PFSK-1 (cell line): ENCODE results near the gene DNAAF1.

Experiments
- FOXP2 ChIP-seq: optimal IDR thresholded peaks from 2 replicates; pipeline ENCODE3; 2011; ENCODE audit warnings: borderline replicate concordance, control low read depth, inconsistent platforms; ENCODE audit not compliant: insufficient read depth; ENCODE audit errors: extremely low read length, extremely low read depth
- POLR2AphosphoS5 ChIP-seq: IDR thresholded peaks from 2 replicates; pipeline ENCODE4 v1.6.1; 2012; ENCODE audit warnings: low read depth, mild to moderate bottlenecking, control low read depth, low read length, moderate library complexity
- SIN3A ChIP-seq: IDR thresholded peaks from 2 replicates; pipeline ENCODE4 v1.6.1; 2012; ENCODE audit warnings: mild to moderate bottlenecking, low read length, moderate library complexity, borderline replicate concordance; ENCODE audit not compliant: insufficient read depth
- TAF1 ChIP-seq: IDR thresholded peaks from 2 replicates; pipeline ENCODE4 v1.6.1; 2012; ENCODE audit warnings: low read length, control low read depth, borderline replicate concordance; ENCODE audit not compliant: insufficient read depth
- TF ChIP-seq, protein P1 (sequence below), 2 experiments: IDR thresholded peaks; 2 replicates each; pipeline versions ENCODE4 v1.6.1 to v1.8.0; 2011 to 2012; ENCODE audit warnings: low read depth in 2 of 2, low read length in 2 of 2, control low read depth in 1 of 2, inconsistent platforms in 1 of 2, mild to moderate bottlenecking in 1 of 2, moderate library complexity in 1 of 2; ENCODE audit not compliant: insufficient read depth in 1 of 2

DNAAF1 gene

DNA sequence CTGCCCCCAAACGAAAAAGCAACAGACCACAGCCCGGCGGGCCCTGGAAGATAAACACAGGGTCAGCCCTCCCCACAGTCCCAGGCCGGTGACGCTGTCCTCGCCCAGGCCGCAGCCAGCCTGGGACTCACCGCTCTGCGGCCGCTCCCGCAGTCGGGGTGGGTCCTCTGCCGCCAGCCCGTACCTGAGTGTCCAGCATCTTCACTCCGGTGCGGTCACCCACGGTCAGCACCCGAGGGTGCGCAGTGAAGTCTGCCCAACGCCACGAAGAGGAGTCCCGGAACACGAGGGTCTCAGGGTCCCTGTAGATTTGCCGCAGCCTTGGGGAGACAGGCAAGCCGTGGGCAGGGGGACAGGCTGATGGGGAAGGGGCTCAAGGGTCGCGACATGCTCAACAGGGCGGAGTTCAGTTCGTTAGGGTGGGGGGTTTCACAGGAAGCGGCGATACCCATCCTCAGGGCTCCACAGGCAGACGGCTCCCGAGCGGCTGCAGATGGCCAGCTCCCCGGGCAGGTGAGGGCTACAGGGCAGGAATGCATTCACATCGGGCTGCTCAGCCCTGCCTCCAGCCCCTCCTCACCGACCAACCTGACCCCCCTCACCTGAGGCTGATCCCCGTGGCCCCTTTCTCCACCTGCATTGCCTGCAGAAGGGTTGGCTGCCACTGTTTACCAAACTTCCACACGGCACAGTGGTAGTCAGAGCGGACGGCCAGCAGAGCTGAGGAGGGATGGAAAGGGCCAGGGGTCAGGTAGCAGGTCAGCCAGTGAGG is 36.2 kb downstream of the DNAAF1 start:
- no peak for TF ChIP-seq SIN3A
- no peak for TF ChIP-seq TAF1
- no peak for TF ChIP-seq FOXP2
- TF ChIP-seq, protein P1, sequence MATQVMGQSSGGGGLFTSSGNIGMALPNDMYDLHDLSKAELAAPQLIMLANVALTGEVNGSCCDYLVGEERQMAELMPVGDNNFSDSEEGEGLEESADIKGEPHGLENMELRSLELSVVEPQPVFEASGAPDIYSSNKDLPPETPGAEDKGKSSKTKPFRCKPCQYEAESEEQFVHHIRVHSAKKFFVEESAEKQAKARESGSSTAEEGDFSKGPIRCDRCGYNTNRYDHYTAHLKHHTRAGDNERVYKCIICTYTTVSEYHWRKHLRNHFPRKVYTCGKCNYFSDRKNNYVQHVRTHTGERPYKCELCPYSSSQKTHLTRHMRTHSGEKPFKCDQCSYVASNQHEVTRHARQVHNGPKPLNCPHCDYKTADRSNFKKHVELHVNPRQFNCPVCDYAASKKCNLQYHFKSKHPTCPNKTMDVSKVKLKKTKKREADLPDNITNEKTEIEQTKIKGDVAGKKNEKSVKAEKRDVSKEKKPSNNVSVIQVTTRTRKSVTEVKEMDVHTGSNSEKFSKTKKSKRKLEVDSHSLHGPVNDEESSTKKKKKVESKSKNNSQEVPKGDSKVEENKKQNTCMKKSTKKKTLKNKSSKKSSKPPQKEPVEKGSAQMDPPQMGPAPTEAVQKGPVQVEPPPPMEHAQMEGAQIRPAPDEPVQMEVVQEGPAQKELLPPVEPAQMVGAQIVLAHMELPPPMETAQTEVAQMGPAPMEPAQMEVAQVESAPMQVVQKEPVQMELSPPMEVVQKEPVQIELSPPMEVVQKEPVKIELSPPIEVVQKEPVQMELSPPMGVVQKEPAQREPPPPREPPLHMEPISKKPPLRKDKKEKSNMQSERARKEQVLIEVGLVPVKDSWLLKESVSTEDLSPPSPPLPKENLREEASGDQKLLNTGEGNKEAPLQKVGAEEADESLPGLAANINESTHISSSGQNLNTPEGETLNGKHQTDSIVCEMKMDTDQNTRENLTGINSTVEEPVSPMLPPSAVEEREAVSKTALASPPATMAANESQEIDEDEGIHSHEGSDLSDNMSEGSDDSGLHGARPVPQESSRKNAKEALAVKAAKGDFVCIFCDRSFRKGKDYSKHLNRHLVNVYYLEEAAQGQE (IDR thresholded peaks at IDR 0.05; ENCODE audit: insufficient read depth in 1 of 2, low read depth in 2 of 2, low read length in 2 of 2), result no peak
- TF ChIP-seq POLR2AphosphoS5, result no peak

DNA sequence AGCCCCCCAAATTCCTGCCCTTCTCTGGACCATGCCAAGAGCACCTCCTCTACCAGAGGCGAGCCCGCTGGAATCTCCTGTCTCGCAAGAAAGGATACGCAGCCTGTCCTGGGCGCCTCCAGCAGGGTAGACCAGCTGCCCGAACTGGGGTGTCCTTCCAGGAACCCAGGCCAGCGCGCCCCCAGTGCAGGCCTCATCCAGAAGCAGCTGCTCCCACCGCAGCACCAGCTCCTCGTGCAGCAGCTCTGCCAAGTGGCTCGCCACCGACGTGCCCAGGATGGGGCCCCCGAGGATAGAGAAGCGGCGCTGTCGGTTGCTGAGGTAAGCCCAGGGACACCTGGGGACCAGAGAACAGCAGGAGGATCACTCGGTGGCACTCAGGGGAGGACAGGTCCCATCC is 37.0 kb downstream of the DNAAF1 start:
- TF ChIP-seq SIN3A (no peak), FOXP2 (no peak), POLR2AphosphoS5 (no peak), TAF1 (no peak)
- TF ChIP-seq, protein P1 (IDR thresholded peaks at IDR 0.05; ENCODE audit: insufficient read depth in 1 of 2, low read depth in 2 of 2, low read length in 2 of 2), result no peak

DNA sequence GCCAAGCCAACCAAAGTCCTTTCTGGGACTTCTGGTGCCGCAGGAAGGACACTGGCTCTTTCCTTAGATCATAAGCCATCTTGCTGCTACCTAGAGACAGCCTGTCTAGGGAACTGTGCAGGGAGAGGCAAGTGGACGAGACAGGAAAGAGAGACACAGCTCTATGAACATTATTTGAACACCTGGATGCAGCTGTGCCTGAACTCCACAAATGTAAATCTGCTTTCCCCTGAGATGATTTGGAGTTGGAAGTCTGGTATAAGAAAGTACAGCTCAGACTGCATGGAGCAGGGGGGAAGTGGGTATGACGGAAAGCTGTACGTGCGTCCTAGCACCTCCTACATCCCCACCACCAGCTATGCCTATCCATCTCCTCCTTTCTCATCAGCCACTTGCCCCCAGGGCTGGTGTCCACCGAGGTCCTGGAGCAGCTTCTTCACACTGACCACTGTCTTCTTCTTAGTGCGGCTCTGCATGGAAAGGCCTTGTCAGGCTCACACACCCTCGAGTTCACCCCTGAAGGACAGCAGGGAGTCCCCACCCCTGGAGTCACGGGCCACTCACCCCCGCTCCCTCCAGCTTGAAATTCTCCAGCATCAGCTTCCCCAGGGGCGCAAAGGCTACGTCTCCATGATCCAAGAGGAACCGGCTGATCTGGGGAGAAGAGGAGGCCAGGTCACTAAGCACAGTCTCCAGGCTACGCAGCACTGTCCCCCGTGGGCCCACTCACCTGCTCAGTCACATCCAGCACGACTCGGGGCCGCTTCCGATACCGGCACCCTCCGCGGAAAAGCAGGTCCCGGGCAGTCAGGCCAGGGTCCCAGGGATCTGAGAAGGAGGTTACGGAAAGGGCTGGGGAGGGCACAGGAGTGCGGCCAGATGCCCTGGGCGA is 37.8 kb downstream of the DNAAF1 start:
- TF ChIP-seq POLR2AphosphoS5 (no peak), TAF1 (no peak), SIN3A (no peak), FOXP2 (no peak)
- TF ChIP-seq, protein P1 (IDR thresholded peaks at IDR 0.05; ENCODE audit: insufficient read depth in 1 of 2, low read depth in 2 of 2, low read length in 2 of 2), result no peak

DNA sequence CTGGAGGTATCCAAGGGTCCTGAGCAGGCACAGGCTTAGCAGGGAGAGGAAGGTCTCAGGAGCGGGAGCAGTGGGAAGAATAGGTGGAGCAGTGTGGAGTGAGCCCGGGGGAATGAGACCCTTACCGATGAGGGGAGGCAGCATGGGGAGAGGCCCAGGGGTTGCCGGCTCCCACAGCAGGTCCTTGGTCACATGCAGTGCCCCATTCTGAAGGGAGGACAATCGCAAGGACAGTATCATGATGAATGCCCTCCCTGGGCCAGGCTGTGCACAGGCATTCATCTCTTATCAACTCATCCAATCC is 38.4 kb downstream of the DNAAF1 start:
- TF ChIP-seq, protein P1 (IDR thresholded peaks at IDR 0.05; ENCODE audit: insufficient read depth in 1 of 2, low read depth in 2 of 2, low read length in 2 of 2), result no peak
- TF ChIP-seq FOXP2 (no peak), SIN3A (no peak), TAF1 (no peak), POLR2AphosphoS5 (no peak)
